GM19324 (cell line): ENCODE measurements around the gene P2RX3.
"Not testable (repeated sequence)": the region's sequence is repeated elsewhere in the genome, so short reads cannot be mapped to it uniquely, and the experiment has no call there.

Source experiments
- ATAC-seq: cut with Tn5 transposase; IDR thresholded peaks from one replicate; pipeline ENCODE4 v1.9.1; 2021; ENCODE audit warnings: mild to moderate bottlenecking, moderate library complexity; ENCODE audit not compliant: unreplicated experiment, low FRiP score

The P2RX3 gene

GRCh38 chr11:57338142-57338541, at the start of gene P2RX3:
TSS of gene P2RX3 (plus strand) at chr11:57338352. CDS start at chr11:57338551, 199 bp downstream.
- no peak for ATAC-seq

GRCh38 chr11:57288771-57289579, 49.2 kb upstream of the P2RX3 start:
- ATAC-seq, result no peak

GRCh38 chr11:57290288-57290687, 47.9 kb upstream of the P2RX3 start:
- ATAC-seq, result no peak

- no peak for ATAC-seq
Measured at GRCh38 chr11:57294225-57295131, 43.7 kb upstream of the P2RX3 start.

GRCh38 chr11:57296205-57296604, 41.9 kb upstream of the P2RX3 start:
- ATAC-seq, result not testable (repeated sequence)

- ATAC-seq, result no peak
Measured at GRCh38 chr11:57297221-57297620, 40.9 kb upstream of the P2RX3 start.

- no peak for ATAC-seq
Measured at GRCh38 chr11:57299150-57299737, 38.9 kb upstream of the P2RX3 start.

- no peak for ATAC-seq
Measured at GRCh38 chr11:57300785-57301184, 37.4 kb upstream of the P2RX3 start.

GRCh38 chr11:57301711-57302423, 36.3 kb upstream of the P2RX3 start:
- ATAC-seq, result no peak

- no peak for ATAC-seq
Measured at GRCh38 chr11:57302489-57302888, 35.7 kb upstream of the P2RX3 start.

- no peak for ATAC-seq
Measured at GRCh38 chr11:57303280-57303989, 34.7 kb upstream of the P2RX3 start.

- no peak for ATAC-seq
Measured at GRCh38 chr11:57303990-57304579, 34.1 kb upstream of the P2RX3 start.

- no peak for ATAC-seq
Measured at GRCh38 chr11:57305523-57305922, 32.6 kb upstream of the P2RX3 start.

- ATAC-seq, result no peak
Measured at GRCh38 chr11:57306161-57306876, 31.8 kb upstream of the P2RX3 start.

GRCh38 chr11:57306940-57307565, 31.1 kb upstream of the P2RX3 start:
- ATAC-seq, result no peak

GRCh38 chr11:57307666-57308270, 30.4 kb upstream of the P2RX3 start:
- no peak for ATAC-seq

- no peak for ATAC-seq
Measured at GRCh38 chr11:57308426-57309060, 29.6 kb upstream of the P2RX3 start.
